Ureter (tissue), 1 donor: ENCODE measurements around the gene CISD3. TPM values are rescaled to one million over a fixed set of nuclear protein-coding genes. Genes with fewer than 3 reads are reported as not detected.

Experiments used
- DNase-seq: peaks from one replicate; pipeline ENCODE4 v3.0.0-alpha.2; 2020; ENCODE audit warnings: low spot score
- total RNA-seq: library from RNA; stranded (reverse); gene quantifications from one replicate; pipeline ENCODE4 v1.2.4, GENCODE V29; 2023
- donor health status: DM: yes; HTN: yes; CAD: no.

The CISD3 gene
- total RNA-seq, 1 donor from 2014 or later, result 60.1 TPM

DNA sequence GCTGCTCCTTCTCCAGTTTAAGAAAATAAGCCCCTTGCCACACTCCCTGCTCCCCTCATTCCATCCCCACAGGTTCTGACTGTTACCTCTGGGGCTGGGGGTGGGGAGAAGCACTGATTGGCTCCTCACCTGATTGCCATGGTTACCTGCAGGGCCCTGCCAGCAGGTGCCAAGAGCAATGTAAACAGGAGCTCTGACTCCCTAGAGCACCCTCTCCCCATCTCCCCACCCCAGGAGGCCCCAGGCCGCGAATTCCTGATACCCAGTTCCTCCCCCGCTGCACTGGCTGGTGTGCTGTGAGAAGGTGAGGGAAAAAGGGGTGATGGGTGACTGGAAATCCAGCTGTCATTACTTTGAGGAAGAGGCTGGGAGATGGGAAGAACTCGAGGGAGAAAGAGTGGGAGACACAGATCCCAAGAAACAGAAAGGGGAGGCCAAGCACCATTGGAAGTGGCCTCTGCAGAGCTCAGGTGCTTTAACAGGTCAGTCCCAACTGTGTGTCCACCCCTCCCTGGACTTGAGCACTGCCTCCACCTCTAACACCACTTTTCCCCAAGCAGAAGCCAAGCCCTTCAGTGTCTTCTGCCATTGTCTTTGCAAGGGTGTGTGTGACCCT is 13.5 kb downstream of the CISD3 start:
- DNase-seq, result no peak

DNA sequence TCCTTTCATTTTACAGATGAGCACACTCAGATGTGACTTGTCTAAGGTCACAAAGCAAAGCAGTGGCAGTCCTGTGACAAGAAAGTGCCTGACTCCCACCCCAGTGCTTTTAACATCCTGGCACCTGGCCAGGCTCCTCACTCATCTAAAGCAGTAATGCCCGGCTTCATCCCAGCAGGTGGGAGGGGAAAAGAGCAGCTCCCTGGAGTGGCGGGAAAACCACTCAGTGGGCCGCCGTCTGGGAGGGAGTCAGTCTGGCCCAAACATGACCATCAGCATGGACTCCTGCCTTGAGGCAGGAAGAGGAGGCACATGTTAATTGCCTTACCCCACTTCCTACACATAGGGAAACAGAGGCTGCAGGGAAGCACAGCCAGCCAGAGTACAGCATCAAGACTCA is 15.4 kb downstream of the CISD3 start:
- DNase-seq, result no peak

DNA sequence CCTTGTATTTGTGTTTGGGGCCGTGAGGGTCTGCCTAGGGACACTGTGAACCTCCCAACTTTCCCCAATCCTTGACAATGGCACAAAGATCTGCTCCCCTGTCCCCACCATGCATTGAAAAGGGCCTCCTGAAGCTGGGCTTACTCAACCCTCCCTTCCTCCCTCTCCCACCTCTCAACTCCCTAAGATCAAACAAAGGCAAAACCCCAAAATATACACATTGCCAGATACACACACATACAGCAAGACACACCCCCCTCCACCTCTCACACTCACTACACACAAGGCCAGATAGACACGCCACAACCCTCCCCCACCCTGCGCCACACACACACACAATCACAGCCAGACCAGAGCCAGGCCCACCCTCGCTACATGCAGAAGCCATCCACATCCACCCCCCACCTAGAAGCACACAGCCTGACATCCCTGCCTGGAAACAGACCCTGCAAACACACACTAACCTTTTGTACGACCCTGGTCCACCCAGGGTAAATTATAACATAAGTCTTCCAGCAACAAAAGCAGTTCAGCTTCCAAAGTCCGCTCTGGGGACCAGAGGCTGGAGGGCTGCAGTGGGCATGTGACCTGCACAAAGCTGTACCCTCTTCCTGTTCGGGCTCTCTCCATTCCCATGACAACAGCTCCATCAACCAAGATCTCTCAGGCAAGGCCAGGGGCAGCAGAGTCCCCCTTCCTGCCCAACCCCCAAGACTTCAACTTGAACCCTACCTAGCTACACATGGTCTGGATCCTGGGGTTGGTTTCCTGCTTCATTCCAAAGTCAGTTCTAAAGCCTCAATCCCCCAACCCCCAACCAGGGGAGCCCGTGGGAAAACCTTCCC is 16.1 kb downstream of the CISD3 start:
- no peak for DNase-seq

- no peak for DNase-seq
Measured at GRCh38 chr17:38746849-38747462, 16.8 kb downstream of the CISD3 start.

DNA sequence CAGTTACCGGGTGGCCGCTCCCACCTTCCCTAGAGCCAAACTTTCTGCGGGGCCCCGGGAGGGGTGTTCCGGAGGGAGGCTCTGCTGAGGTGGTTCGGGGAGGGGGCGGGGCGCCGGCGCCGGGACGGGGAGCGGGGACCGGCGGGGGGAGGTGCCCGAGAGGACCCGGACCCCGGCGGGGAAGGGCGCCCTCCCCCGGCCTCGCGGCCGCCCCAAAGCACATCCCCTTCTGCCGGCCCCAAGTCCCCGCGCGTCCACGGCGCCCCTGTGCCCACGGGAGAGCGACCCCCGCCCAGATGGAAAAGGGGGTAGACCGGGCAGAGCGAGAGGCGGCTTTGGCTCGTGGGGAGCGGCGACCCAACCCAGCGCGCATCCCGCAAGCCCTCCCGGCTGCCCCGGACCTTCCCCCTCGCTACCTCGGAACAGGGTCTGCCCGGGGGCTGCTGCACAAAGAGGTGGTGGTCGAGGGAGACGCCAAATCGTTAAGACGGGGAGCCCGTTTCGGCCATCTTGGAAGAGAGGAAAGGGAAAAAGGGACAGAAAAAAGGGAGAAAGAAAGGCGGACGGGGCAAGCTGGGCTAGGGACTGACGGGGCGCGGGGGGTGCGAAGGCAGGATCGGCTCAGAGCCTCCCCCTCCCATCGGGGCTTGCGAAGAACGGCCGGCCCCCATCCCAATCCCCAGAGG is 17.5 kb downstream of the CISD3 start:
- DNase-seq, result no peak

DNA sequence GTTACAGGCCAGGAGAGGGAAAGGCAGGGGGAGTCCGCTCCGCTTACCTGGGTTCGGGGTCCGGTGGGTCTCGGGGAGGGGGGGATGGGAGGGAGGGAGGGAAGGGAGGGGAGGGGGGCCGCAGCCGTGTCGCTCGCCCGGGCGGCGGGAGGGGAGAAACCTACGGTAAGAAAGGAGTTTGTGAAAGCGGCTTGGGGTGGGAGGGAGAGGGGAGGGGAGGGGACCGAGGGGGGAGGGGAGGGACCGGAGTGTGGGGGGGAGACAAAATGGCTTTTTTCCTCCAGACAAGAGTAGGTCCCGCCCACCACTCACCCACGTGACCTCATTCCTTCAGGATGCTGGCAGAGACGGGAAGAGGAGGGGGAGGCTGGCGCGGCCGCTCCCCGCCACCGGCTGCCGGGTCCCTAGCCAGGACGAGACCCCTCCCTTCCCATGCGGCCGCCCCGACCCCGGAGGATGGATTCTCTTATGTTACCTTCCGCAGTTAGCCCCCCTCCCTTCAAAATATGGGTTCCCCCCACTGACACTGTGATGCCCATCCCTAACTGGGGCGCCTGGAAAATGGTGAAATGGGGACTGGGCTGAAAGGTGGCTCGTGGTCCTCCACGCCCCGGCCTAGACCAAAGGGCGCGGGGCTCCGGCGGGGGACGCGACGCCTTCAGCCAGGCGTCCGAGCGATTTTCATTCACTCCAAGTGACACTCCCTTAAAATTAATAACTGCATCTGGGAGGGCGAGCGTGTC is 18.2 kb downstream of the CISD3 start, which contains the start of gene PCGF2:
Gene PCGF2 (minus strand): TSS at position 188 of the 743 bp plus-strand sequence. CDS start 7,934 bp downstream, outside the sequence.
- DNase-seq, result peak; percentile 94

DNA sequence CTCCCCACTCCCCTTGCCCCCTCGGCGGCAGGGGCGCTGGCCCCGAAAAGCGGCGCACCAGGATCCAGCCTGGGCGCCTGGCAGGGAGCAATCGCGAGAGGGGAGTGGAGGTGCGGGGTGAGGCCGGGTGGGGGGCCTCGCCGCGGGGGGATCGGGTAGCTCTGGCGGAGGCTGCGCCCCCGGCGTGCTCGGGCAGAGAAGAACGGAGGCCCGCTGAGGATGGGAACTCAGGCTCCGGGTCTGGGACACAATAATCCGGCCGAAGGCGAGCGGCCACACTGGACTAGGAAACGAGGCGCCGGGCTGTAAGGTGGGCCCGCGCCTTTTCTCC is 18.7 kb downstream of the CISD3 start:
- DNase-seq, result no peak

- peak; percentile 92 for DNase-seq
Measured at GRCh38 chr17:38749223-38750043, 19.3 kb downstream of the CISD3 start.

GRCh38 chr17:38750044-38750311 is 19.8 kb downstream of the CISD3 start:
- DNase-seq, result no peak

- no peak for DNase-seq
Measured at GRCh38 chr17:38750312-38751121, 20.4 kb downstream of the CISD3 start.

DNA sequence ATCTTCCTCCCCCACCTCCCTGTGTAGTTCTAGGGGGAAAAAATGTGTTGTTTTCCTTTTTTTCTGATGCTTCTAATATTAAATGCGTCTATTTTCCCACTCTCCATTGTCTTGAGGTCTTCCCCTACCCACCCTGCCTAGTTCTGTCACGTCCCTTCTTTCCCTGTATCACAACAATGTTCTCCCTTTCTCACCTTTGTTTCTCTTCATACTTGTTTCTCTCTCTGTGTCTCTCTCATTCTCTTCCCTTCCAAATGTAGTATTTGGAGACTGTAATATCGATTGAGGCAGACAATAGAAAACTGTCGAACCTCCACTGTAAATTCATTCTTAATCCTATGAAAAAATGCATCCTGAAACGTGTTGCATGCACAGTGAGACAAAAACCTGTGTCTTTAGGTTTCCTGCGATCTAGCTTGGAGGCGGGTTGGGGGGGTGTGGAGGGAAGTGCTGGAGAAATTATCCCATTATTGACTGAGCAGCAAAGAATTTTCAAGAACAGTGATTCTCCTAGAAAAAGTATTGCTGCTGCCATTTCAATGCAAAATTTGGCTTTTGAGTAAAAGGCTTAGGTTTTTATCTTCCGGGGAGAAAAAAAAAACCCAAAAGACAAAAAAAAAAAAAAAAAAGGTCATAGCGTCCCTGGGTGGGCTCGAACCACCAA is 21.1 kb downstream of the CISD3 start:
- DNase-seq, result no peak

GRCh38 chr17:38751808-38752307 is 21.7 kb downstream of the CISD3 start:
- DNase-seq, result peak; percentile 91

DNA sequence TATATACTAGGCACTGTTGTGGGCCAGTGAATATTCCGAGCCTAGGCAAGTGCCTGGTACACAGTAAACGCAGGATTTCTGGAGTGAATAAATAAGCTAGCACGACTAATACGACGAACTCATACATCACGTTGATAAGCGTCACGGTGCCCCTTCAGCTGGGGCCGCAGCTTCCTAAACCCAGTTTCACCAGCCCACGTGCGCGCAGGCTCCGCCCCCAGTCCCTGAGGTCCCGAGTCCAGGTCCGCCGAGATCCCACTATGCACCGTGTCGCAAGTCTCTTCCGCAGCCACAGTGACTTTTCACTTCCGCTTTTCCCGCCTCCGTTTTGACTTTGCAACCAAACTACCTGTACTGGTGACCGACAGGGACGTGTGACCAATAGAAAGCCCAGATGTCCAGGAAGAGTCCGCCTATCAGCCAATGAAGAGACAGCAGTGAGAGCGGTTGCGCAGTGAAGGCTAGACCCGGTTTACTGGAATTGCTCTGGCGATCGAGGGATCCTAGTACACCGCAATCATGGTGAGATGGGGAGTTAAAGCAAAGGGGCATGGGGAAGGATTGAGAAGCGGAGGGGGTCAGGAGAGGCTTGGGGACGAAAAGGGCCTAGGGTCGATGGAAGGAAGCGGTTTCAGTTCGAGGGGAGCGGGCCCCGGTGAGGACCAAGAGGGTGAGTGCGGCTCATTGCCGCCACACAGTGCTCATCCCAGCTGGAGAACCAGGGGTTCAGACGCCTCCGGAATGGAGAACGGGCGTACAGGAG is 22.3 kb downstream of the CISD3 start, which contains the start of gene PSMB3:
Gene PSMB3 (plus strand): TSS at position 434 of the 763 bp plus-strand sequence. CDS start 86 bp downstream, at position 520.
- DNase-seq, result peak; percentile 99

- no peak for DNase-seq
Measured at GRCh38 chr17:38753071-38753506, 22.9 kb downstream of the CISD3 start.

- DNase-seq, result no peak
Measured at GRCh38 chr17:38761612-38762011, 31.5 kb downstream of the CISD3 start.

DNA sequence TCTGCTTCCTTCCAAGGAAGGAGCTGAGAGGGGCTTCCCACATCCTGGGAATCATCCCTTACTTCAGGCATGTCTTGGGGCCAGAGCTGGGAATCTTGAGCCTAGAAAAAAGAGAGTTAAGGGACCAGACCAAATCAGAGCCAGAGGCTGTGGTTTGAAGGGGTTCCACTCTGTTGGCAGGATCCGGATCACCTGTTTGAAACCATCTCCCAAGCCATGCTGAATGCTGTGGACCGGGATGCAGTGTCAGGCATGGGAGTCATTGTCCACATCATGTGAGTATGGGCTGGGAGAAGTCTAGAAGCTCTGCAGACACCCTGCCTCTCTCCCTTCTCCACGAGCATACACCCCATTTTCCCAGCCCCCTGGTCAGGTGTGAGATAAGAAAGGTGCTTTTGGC is 32.1 kb downstream of the CISD3 start:
- DNase-seq, result no peak

- DNase-seq, result no peak
Measured at GRCh38 chr17:38766341-38766740, 36.2 kb downstream of the CISD3 start.

DNA sequence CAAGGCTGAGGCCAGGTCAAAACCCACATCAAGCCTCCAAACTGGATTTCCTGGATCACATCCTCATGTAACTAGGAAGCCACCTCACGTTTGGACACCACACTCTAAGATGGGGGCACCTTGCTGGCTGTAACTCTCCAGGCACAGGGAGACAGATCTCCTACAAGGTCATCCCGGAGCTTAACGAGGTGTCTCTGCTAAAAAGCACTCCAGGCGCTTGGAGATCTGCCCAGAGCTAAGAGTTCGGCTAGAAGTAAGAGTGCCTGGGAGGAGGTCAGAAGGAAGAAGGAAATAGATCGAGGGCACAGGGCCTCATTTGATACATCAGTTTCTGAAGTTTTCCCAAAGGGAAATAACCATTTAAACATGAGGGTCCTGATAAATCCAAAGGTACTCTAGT is 38.3 kb downstream of the CISD3 start:
- no peak for DNase-seq
